HEK293 (cell line): ENCODE results near the gene CCDC85A.

ENCODE experiments used
- CTCF ChIA-PET: fragments of 350-600 bp; formaldehyde crosslinking; extraction: SDS; loops from one replicate; lab custom pipeline; 2021; ENCODE audit warnings: antibody characterized with exemption; lab: Yijun Ruan, JAX
- POLR2A ChIA-PET: fragments of 300-600 bp; formaldehyde crosslinking; extraction: SDS; loops from one replicate; lab custom pipeline; 2020; ENCODE audit warnings: antibody characterized with exemption, inconsistent platforms; lab: Yijun Ruan, JAX
- H3K27ac ChIP-seq: fragments of 200-500 bp; sonication (Bioruptor generic); 2 replicates; pipeline ENCODE4 v1.5.1; 2014; ENCODE audit warnings: low read depth, low read length, control low read depth, inconsistent platforms; ENCODE audit errors: extremely low read depth
- H3K36me3 ChIP-seq, 2 experiments: fragments of 200-500 bp in 1 of 2; sonication (Bioruptor generic) in 1 of 2; 1 replicate in 1 of 2; 2 replicates in 1 of 2; pipeline ENCODE4 v1.5.1; 2014 to 2017; ENCODE audit warnings: inconsistent platforms in 2 of 2, low read length in 2 of 2; ENCODE audit not compliant: control insufficient read depth in 2 of 2, insufficient read depth in 1 of 2
- H3K4me1 ChIP-seq: fragments of 200-500 bp; sonication (Bioruptor generic); 2 replicates; pipeline ENCODE4 v1.5.1; 2014; ENCODE audit warnings: mild to moderate bottlenecking, low read length, inconsistent platforms; ENCODE audit not compliant: control insufficient read depth, insufficient read depth
- H3K4me3 ChIP-seq: 2 replicates; pipeline ENCODE4 v1.5.1; 2011; ENCODE audit warnings: low read depth, mild to moderate bottlenecking, control low read depth, low read length, moderate library complexity
- H3K9me3 ChIP-seq: fragments of 200-500 bp; sonication (Bioruptor generic); 2 replicates; pipeline ENCODE4 v1.5.1; 2014; ENCODE audit warnings: low read depth, low read length, inconsistent platforms; ENCODE audit not compliant: control insufficient read depth, insufficient read depth
- KLF16 ChIP-seq: fragments of 450-650 bp; formaldehyde crosslinking; IDR thresholded peaks from 2 replicates; pipeline ENCODE4 v1.5.1; 2017; ENCODE audit warnings: missing biosample characterization, missing genetic modification characterization
- SCRT2 ChIP-seq: fragments of 450-650 bp; formaldehyde crosslinking; IDR thresholded peaks from 2 replicates; pipeline ENCODE4 v1.5.1; 2016; ENCODE audit warnings: missing biosample characterization, missing genetic modification characterization
- SP2 ChIP-seq: fragments of 450-650 bp; formaldehyde crosslinking; IDR thresholded peaks from 2 replicates; pipeline ENCODE4 v1.5.1; 2016; ENCODE audit warnings: missing biosample characterization, missing genetic modification characterization
- ZBTB17 ChIP-seq: fragments of 450-650 bp; formaldehyde crosslinking; IDR thresholded peaks from 2 replicates; pipeline ENCODE4 v1.5.1; 2016; ENCODE audit warnings: missing biosample characterization, missing genetic modification characterization
- ZBTB7A ChIP-seq: fragments of 450-650 bp; formaldehyde crosslinking; IDR thresholded peaks from 2 replicates; pipeline ENCODE4 v1.5.1; 2016; ENCODE audit warnings: low read depth, missing biosample characterization, missing genetic modification characterization
- ZNF132 ChIP-seq: fragments of 450-650 bp; formaldehyde crosslinking; IDR thresholded peaks from 2 replicates; pipeline ENCODE4 v1.5.1; 2017; ENCODE audit warnings: missing biosample characterization, missing genetic modification characterization, borderline replicate concordance
- ZNF133 ChIP-seq: fragments of 450-650 bp; formaldehyde crosslinking; IDR thresholded peaks from 2 replicates; pipeline ENCODE4 v1.5.1; 2016; ENCODE audit warnings: missing biosample characterization, missing genetic modification characterization
- ZNF266 ChIP-seq: fragments of 450-650 bp; formaldehyde crosslinking; IDR thresholded peaks from 2 replicates; pipeline ENCODE4 v1.5.1; 2016; ENCODE audit warnings: missing biosample characterization, missing genetic modification characterization, low read depth
- ZNF341 ChIP-seq: fragments of 450-650 bp; formaldehyde crosslinking; IDR thresholded peaks from 2 replicates; pipeline ENCODE4; 2016; ENCODE audit warnings: low read depth, missing biosample characterization, missing genetic modification characterization
- ZNF362 ChIP-seq: fragments of 450-650 bp; formaldehyde crosslinking; IDR thresholded peaks from 2 replicates; pipeline ENCODE4 v1.5.1; 2016; ENCODE audit warnings: missing biosample characterization, missing genetic modification characterization
- ZNF416 ChIP-seq: fragments of 450-650 bp; formaldehyde crosslinking; IDR thresholded peaks from 2 replicates; pipeline ENCODE4 v1.5.1; 2016; ENCODE audit warnings: missing biosample characterization, missing genetic modification characterization
- ZNF501 ChIP-seq: fragments of 450-650 bp; formaldehyde crosslinking; IDR thresholded peaks from 2 replicates; pipeline ENCODE4 v1.5.1; 2016; ENCODE audit warnings: missing biosample characterization, missing genetic modification characterization
- ZNF510 ChIP-seq: fragments of 450-650 bp; formaldehyde crosslinking; IDR thresholded peaks from 2 replicates; pipeline ENCODE4 v1.5.1; 2018; ENCODE audit warnings: mild to moderate bottlenecking, missing genetic modification characterization, missing biosample characterization; ENCODE audit not compliant: insufficient replicate concordance
- ZNF518A ChIP-seq: fragments of 450-650 bp; formaldehyde crosslinking; conservative IDR thresholded peaks from 2 replicates; pipeline ENCODE4 v1.5.1; 2016; ENCODE audit warnings: low read depth, missing biosample characterization, missing genetic modification characterization
- ZNF548 ChIP-seq: fragments of 450-650 bp; formaldehyde crosslinking; IDR thresholded peaks from 2 replicates; pipeline ENCODE4 v1.5.1; 2016; ENCODE audit warnings: missing biosample characterization, missing genetic modification characterization
- ZNF623 ChIP-seq: fragments of 450-650 bp; formaldehyde crosslinking; IDR thresholded peaks from 2 replicates; pipeline ENCODE4 v1.5.1; 2016; ENCODE audit warnings: missing biosample characterization, missing genetic modification characterization
- ZNF777 ChIP-seq: fragments of 450-650 bp; formaldehyde crosslinking; IDR thresholded peaks from 2 replicates; pipeline ENCODE4 v1.5.1; 2017; ENCODE audit warnings: missing biosample characterization, missing genetic modification characterization, borderline replicate concordance

Gene CCDC85A

GRCh38 chr2:56177420-56178220, 6.2 kb upstream of the CCDC85A start:
- ChIA-PET CTCF (no interaction called here), POLR2A (no interaction called here)
- Histone ChIP-seq H3K36me3 (no peaks in the 10 kb centered on the region), H3K27ac (no peak overlapping the region), H3K9me3 (no peaks in the 10 kb centered on the region), H3K4me3 (no peak overlapping the region), H3K4me1 (no peaks in the 10 kb centered on the region)
- TF ChIP-seq KLF16 (tag by site-specific recombination) (no peak), ZNF416 (no peak), ZNF510 (tag by site-specific recombination) (no peak), ZNF133 (tag by site-specific recombination) (no peak), ZBTB7A (tag by site-specific recombination) (no peak), ZNF518A (tag by site-specific recombination) (no peak), SP2 (tag by site-specific recombination) (no peak), ZNF501 (tag by site-specific recombination) (no peak), ZNF548 (tag by site-specific recombination) (no peak), ZNF777 (tag by site-specific recombination) (no peak)

GRCh38 chr2:56179931-56180330, 3.9 kb upstream of the CCDC85A start:
- ChIA-PET CTCF (interaction anchor here (0.5 to 0.6 kb wide), 2 partner anchors 137 to 177 kb away, joined by 3 to 6 read pairs; no protein-coding TSS in a partner anchor), POLR2A (no interaction called here)
- Histone ChIP-seq H3K4me1 (no peaks in the 10 kb centered on the region), H3K27ac (no peak overlapping the region), H3K36me3 (no peaks in the 10 kb centered on the region), H3K4me3 (no peak overlapping the region), H3K9me3 (no peaks in the 10 kb centered on the region)
- no peak for TF ChIP-seq ZNF623 (tag by site-specific recombination)
- TF ChIP-seq ZNF341 (tag by site-specific recombination), result peak; percentile 23; the same call in 1 of the 2 replicates

GRCh38 chr2:56182420-56182819, 1.4 kb upstream of the CCDC85A start:
- ChIA-PET CTCF (interaction anchor here (1.6 kb wide), 1 partner anchor 208 kb away, joined by 3 read pairs; no protein-coding TSS in a partner anchor), POLR2A (no interaction called here)
- H3K4me1 ChIP-seq, result no peaks in the 10 kb centered on the region
- no peaks in the 10 kb centered on the region for H3K9me3 ChIP-seq
- no peak for TF ChIP-seq SCRT2 (tag by site-specific recombination)
- TF ChIP-seq ZBTB17 (tag by site-specific recombination), result no peak
- TF ChIP-seq ZNF266 (tag by site-specific recombination), result no peak
- TF ChIP-seq ZNF362 (tag by site-specific recombination), result no peak
- TF ChIP-seq ZNF132 (tag by site-specific recombination), result no peak
- H3K27ac ChIP-seq, result no peak overlapping the region
- no peaks in the 10 kb centered on the region for H3K36me3 ChIP-seq
- H3K4me3 ChIP-seq, result no peak overlapping the region
